PC-3 (cell line): ENCODE results near the gene FSTL3. TPM values are rescaled to one million over a fixed set of nuclear protein-coding genes. Genes with fewer than 3 reads are reported as not detected.

Source experiments
- ATAC-seq: fragments of 200-7000 bp; cut with Tn5 transposase; 2 replicates; pipeline ENCODE4 v1.9.1; 2020; ENCODE audit warnings: mild to moderate bottlenecking, moderate library complexity
- BruUV-seq: library from RNA; stranded (reverse); fragments of 400-500 nt; replicated peaks from 2 replicates; lab custom pipeline; 2021; lab: Mats Ljungman, UMichigan
- CTCF ChIA-PET: fragments of 300-600 bp; sonication (Branson Sonifier 250); formaldehyde crosslinking; loops from one replicate; lab custom pipeline; 2022; ENCODE audit warnings: antibody characterized with exemption; lab: Charles Lee
- POLR2A ChIA-PET: fragments of 300-600 bp; sonication (Branson Sonifier 250); formaldehyde crosslinking; loops from one replicate; lab custom pipeline; 2022; ENCODE audit warnings: antibody characterized with exemption; ENCODE audit not compliant: unreplicated experiment; lab: Charles Lee
- DNase-seq: peaks from one replicate; pipeline ENCODE4 v3.0.0-alpha.2; 2015
- H2AFZ ChIP-seq: fragments of 300-600 bp; sonication (generic); 2 replicates; pipeline ENCODE4 v1.6.0; 2016; ENCODE audit warnings: antibody characterized with exemption, low read length
- H3F3A ChIP-seq: fragments of 300-600 bp; sonication (generic); one replicate; pipeline ENCODE4 v1.6.0; 2017; ENCODE audit warnings: antibody characterized with exemption, low read length, control low read depth, mild to moderate bottlenecking; ENCODE audit not compliant: unreplicated experiment
- H3K27ac ChIP-seq: fragments of 300-600 bp; sonication (generic); 2 replicates; pipeline ENCODE4 v1.5.1; 2016; ENCODE audit warnings: mild to moderate bottlenecking, low read length
- H3K27me3 ChIP-seq: fragments of 300-600 bp; sonication (generic); 2 replicates; pipeline ENCODE4 v1.6.1; 2016; ENCODE audit warnings: low read length, mixed read lengths
- H3K36me3 ChIP-seq: fragments of 300-600 bp; sonication (generic); 2 replicates; pipeline ENCODE4 v1.6.1; 2016; ENCODE audit warnings: low read depth, mixed run types, low read length, mixed read lengths
- H3K4me1 ChIP-seq: fragments of 300-600 bp; sonication (generic); 2 replicates; pipeline ENCODE4 v1.5.1; 2016; ENCODE audit warnings: low read length; ENCODE audit not compliant: insufficient read depth
- H3K4me2 ChIP-seq: fragments of 300-600 bp; sonication (generic); 2 replicates; pipeline ENCODE4 v1.6.0; 2016; ENCODE audit warnings: low read length
- H3K4me3 ChIP-seq: fragments of 300-600 bp; sonication (generic); 2 replicates; pipeline ENCODE4 v1.5.1; 2016; ENCODE audit warnings: mild to moderate bottlenecking, low read length, mixed read lengths
- H3K79me2 ChIP-seq: fragments of 300-600 bp; sonication (generic); 2 replicates; pipeline ENCODE4 v1.6.1; 2017; ENCODE audit warnings: low read length, mixed read lengths
- H3K9ac ChIP-seq: fragments of 300-600 bp; sonication (generic); 2 replicates; pipeline ENCODE4 v1.6.0; 2016; ENCODE audit warnings: mild to moderate bottlenecking, low read length
- H3K9me2 ChIP-seq: fragments of 300-600 bp; sonication (generic); replicated peaks from 2 replicates; pipeline ENCODE4 v1.6.1; 2016; ENCODE audit warnings: mixed run types, low read length, mixed read lengths
- H3K9me3 ChIP-seq: fragments of 300-600 bp; sonication (generic); 2 replicates; pipeline ENCODE4 v1.6.1; 2016; ENCODE audit warnings: low read length, mixed read lengths
- H4K20me1 ChIP-seq: fragments of 300-600 bp; sonication (generic); 2 replicates; pipeline ENCODE4 v1.6.1; 2016; ENCODE audit warnings: low read length, mixed read lengths
- CTCF ChIP-seq: fragments of 300-600 bp; sonication (generic); conservative IDR thresholded peaks from 2 replicates; pipeline ENCODE4 v1.5.1; 2017; ENCODE audit warnings: antibody characterized with exemption, low read depth, mild to moderate bottlenecking, low read length
- EZH2 ChIP-seq: fragments of 300-600 bp; sonication (generic); IDR thresholded peaks from one replicate; pipeline ENCODE4 v1.6.1; 2017; ENCODE audit warnings: antibody characterized with exemption, mild to moderate bottlenecking, low read length; ENCODE audit not compliant: unreplicated experiment
- EZH2phosphoT487 ChIP-seq: fragments of 300-600 bp; sonication (generic); IDR thresholded peaks from 2 replicates; pipeline ENCODE4 v1.6.1; 2018; ENCODE audit warnings: mild to moderate bottlenecking, antibody characterized with exemption, low read length, borderline replicate concordance
- intact Hi-C: fragments of 100-400 bp; cut with micrococcal nuclease; formaldehyde crosslinking; loops from 2 replicates; pipeline ENCODE4 v1.9.0; 2023
- total RNA-seq: library from RNA; depleted of rRNA; stranded (reverse); fragments of >200 nt; gene quantifications from 2 replicates; pipeline ENCODE4 v1.2.3, GENCODE V29; 2014

FSTL3 gene
- total RNA-seq, 1 experiment from 2014 or later = 53.3 TPM

GRCh38 chr19:633068-633785 lies 43.0 kb upstream of the FSTL3 start, which contains the start of gene POLRMT:
Gene POLRMT, minus strand, starts transcription at chr19:633537. Its CDS starts 25 bp downstream, at chr19:633512.
- Histone ChIP-seq H3K27me3 (no peaks in the 10 kb centered on the region), H2AFZ (peak within 1 kb of the TSS; percentile 92), H3K79me2 (peaks cover 44% of the 10 kb centered on the region), H3K9me2 (no peaks in the 10 kb centered on the region), H3K4me1 (peaks cover 5% of the 10 kb centered on the region; the same call in 1 of the 2 replicates), H4K20me1 (no peaks in the 10 kb centered on the region), H3K4me2 (peak within 1 kb of the TSS; percentile 92), H3K9ac (peak within 1 kb of the TSS; percentile 89), H3K36me3 (peaks cover 2% of the 10 kb centered on the region; the same call in 1 of the 2 replicates), H3K27ac (peak within 1 kb of the TSS; percentile 35), H3K9me3 (no peaks in the 10 kb centered on the region), H3K4me3 (peak within 1 kb of the TSS; percentile 89), H3F3A (no peaks in the 10 kb centered on the region)
- TSS peak; percentile 52 for BruUV-seq
- intact Hi-C loops = loop anchor here (10.0 kb wide), 1 partner anchor 58 kb away; the partner anchor contains the start of gene BSG
- TF ChIP-seq CTCF = no peak
- no peak for TF ChIP-seq EZH2phosphoT487
- ChIA-PET POLR2A (no interaction called here), CTCF (no interaction called here)
- ATAC-seq (peak; percentile 96), DNase-seq (peak; percentile 96)

GRCh38 chr19:633786-634639 lies 42.2 kb upstream of the FSTL3 start:
- no peaks in the 10 kb centered on the region for H3K27me3 ChIP-seq
- H3K27ac ChIP-seq = no peak overlapping the region
- no peaks in the 10 kb centered on the region for H4K20me1 ChIP-seq
- H2AFZ ChIP-seq = peak overlapping the region; percentile 92
- DNase-seq (no peak), ATAC-seq (peak; percentile 5; the same call in 1 of the 2 replicates)
- no peaks in the 10 kb centered on the region for H3K36me3 ChIP-seq
- H3K4me2 ChIP-seq = peak overlapping the region; percentile 90
- peak overlapping the region; percentile 76 for H3K9ac ChIP-seq
- H3F3A ChIP-seq = no peaks in the 10 kb centered on the region
- ChIA-PET POLR2A (no interaction called here), CTCF (no interaction called here)
- peaks cover 37% of the 10 kb centered on the region for H3K79me2 ChIP-seq
- peak overlapping the region; percentile 89 for H3K4me3 ChIP-seq
- H3K4me1 ChIP-seq = peaks cover 5% of the 10 kb centered on the region; the same call in 1 of the 2 replicates
- H3K9me2 ChIP-seq = no peaks in the 10 kb centered on the region
- TF ChIP-seq EZH2phosphoT487 (no peak), EZH2 (no peak), CTCF (no peak)
- intact Hi-C loops = loop anchor here (10.0 kb wide), 1 partner anchor 59 kb away; the partner anchor contains the start of gene BSG
- H3K9me3 ChIP-seq = no peaks in the 10 kb centered on the region
- BruUV-seq = TSS peak; percentile 67
